Endothelial cell of umbilical vein (primary cell): Measurements from ENCODE around the gene THBS3. TPM values are rescaled to one million over a fixed set of nuclear protein-coding genes. Genes with fewer than 3 reads are reported as not detected.
"Not testable (repeated sequence)": the region's sequence is repeated elsewhere in the genome, so short reads cannot be mapped to it uniquely, and the experiment has no call there.

ENCODE experiments used
- BruUV-seq: library from RNA; stranded (reverse); fragments of 400-500 nt; replicated peaks from 2 replicates; lab custom pipeline; 2021; lab: Mats Ljungman, UMichigan
- CTCF ChIA-PET: fragments of 300-600, 350-600 bp; sonication (Branson Sonifier 250); formaldehyde crosslinking; loops from one replicate; lab custom pipeline; 2021; ENCODE audit warnings: antibody characterized with exemption, inconsistent platforms; lab: Charles Lee
- POLR2A ChIA-PET: fragments of 300-600, 350-600 bp; sonication (Branson Sonifier 250); formaldehyde crosslinking; loops from one replicate; lab custom pipeline; 2021; ENCODE audit warnings: antibody characterized with exemption, inconsistent platforms; lab: Charles Lee
- DNase-seq: peaks from one replicate; pipeline ENCODE4 v3.0.0-alpha.2; 2011; ENCODE audit warnings: low read depth, low spot score
- FAIRE-seq: peaks from 2 replicates; lab custom pipeline; 2011; peaks lifted over from hg19 to GRCh38; lab: Jason Lieb, UNC
- H2AFZ ChIP-seq: 2 replicates; pipeline ENCODE4 v1.6.0; 2012; ENCODE audit warnings: low read depth, low read length, control low read depth, inconsistent platforms
- H3K27ac ChIP-seq: 2 replicates; pipeline ENCODE4 v1.5.1; 2011; ENCODE audit warnings: low read depth, mild to moderate bottlenecking, control low read depth, low read length, moderate library complexity; ENCODE audit not compliant: insufficient read depth
- H3K27me3 ChIP-seq, 2 experiments: 2 replicates each; pipeline versions ENCODE4 v1.6.0 to v1.6.1; 2011; ENCODE audit warnings: low read length in 2 of 2, mixed read lengths in 1 of 2; ENCODE audit not compliant: control insufficient read depth in 2 of 2, insufficient read depth in 2 of 2
- H3K36me3 ChIP-seq, 2 experiments: 2 replicates in 1 of 2; 3 replicates in 1 of 2; pipeline ENCODE4 v1.5.1; 2011; ENCODE audit warnings: low read length in 2 of 2, mild to moderate bottlenecking in 1 of 2, moderate library complexity in 1 of 2; ENCODE audit not compliant: control insufficient read depth in 2 of 2, insufficient read depth in 2 of 2; ENCODE audit errors: extremely low read depth in 1 of 2
- H3K4me1 ChIP-seq: 3 replicates; pipeline ENCODE4 v1.5.1; 2011; ENCODE audit warnings: mild to moderate bottlenecking, low read length; ENCODE audit not compliant: control insufficient read depth, insufficient read depth; ENCODE audit errors: extremely low read depth
- H3K4me2 ChIP-seq: 2 replicates; pipeline ENCODE4 v1.6.1; 2011; ENCODE audit warnings: low read length, control low read depth, mixed read lengths; ENCODE audit not compliant: insufficient read depth
- H3K4me3 ChIP-seq, 3 experiments: fragments of 200-600 bp in 1 of 3; sonication (generic), shearing (Covaris generic) in 1 of 3; replicated peaks in 1 of 3; 2 replicates each; pipeline ENCODE4 v1.5.1; 2011 to 2016; ENCODE audit warnings: control low read depth in 3 of 3, low read length in 3 of 3, mild to moderate bottlenecking in 2 of 3, inconsistent platforms in 1 of 3, low read depth in 1 of 3, moderate library complexity in 1 of 3; ENCODE audit not compliant: insufficient read depth in 1 of 3
- H3K79me2 ChIP-seq: 2 replicates; pipeline ENCODE4 v1.6.0; 2012; ENCODE audit warnings: low read length, inconsistent platforms; ENCODE audit not compliant: control insufficient read depth, insufficient read depth
- H3K9ac ChIP-seq: replicated peaks from 2 replicates; pipeline ENCODE3; 2011; ENCODE audit warnings: low read length, control low read depth; ENCODE audit not compliant: insufficient read depth; ENCODE audit errors: extremely low read depth
- H3K9me1 ChIP-seq: replicated peaks from 3 replicates; pipeline ENCODE4 v1.6.0; 2011; ENCODE audit warnings: mild to moderate bottlenecking, low read length; ENCODE audit not compliant: control insufficient read depth, insufficient read depth; ENCODE audit errors: extremely low read depth
- H3K9me3 ChIP-seq: replicated peaks from 2 replicates; pipeline ENCODE4 v1.5.1; 2012; ENCODE audit warnings: low read length, inconsistent platforms; ENCODE audit not compliant: control insufficient read depth, insufficient read depth
- H4K20me1 ChIP-seq: replicated peaks from 2 replicates; pipeline ENCODE3; 2011; ENCODE audit warnings: mild to moderate bottlenecking, low read length; ENCODE audit not compliant: control insufficient read depth, insufficient read depth; ENCODE audit errors: extremely low read depth
- FOS ChIP-seq: IDR thresholded peaks from 2 replicates; pipeline ENCODE4 v1.6.1; 2011; ENCODE audit warnings: mild to moderate bottlenecking, low read length, moderate library complexity, borderline replicate concordance; ENCODE audit not compliant: insufficient read depth
- GATA2 ChIP-seq: IDR thresholded peaks from 2 replicates; pipeline ENCODE4 v1.7.0; 2011; ENCODE audit warnings: low read depth, mild to moderate bottlenecking, moderate library complexity, mixed read lengths, low read length; ENCODE audit not compliant: insufficient read length, insufficient read depth
- MAX ChIP-seq: IDR thresholded peaks from 2 replicates; pipeline ENCODE4 v1.6.1; 2011; ENCODE audit not compliant: insufficient read depth, insufficient read length
- MYC ChIP-seq: IDR thresholded peaks from one replicate; pipeline ENCODE4 v1.6.1; 2011; ENCODE audit warnings: mild to moderate bottlenecking, low read depth, low read length
- POLR2AphosphoS5 ChIP-seq: IDR thresholded peaks from 2 replicates; pipeline ENCODE4 v1.6.1; 2012; ENCODE audit warnings: low read depth, mild to moderate bottlenecking, control low read depth, low read length, moderate library complexity; ENCODE audit not compliant: insufficient read depth
- dilution Hi-C: fragments of 300-500 bp; cut with MboI; formaldehyde crosslinking; loops from one replicate; pipeline ENCODE4 v1.15.0; 2019; ENCODE audit warnings: low sequenced_read_pairs; ENCODE audit not compliant: extremely low pct_ligation_motif_present
- intact Hi-C: fragments of 100-400 bp; cut with micrococcal nuclease; formaldehyde crosslinking; loops from one replicate; pipeline ENCODE4 v1.10.0; 2022
- polyA plus RNA-seq, 4 experiments: library from polyadenylated mRNA; depleted of rRNA in 3 of 4; stranded (reverse) in 3 of 4; unstranded in 1 of 4; fragments of >200 nt; gene quantifications; 2 replicates each; pipeline versions ENCODE4 v1.2.1 to v1.2.3, GENCODE V29; 2011 to 2012; ENCODE audit warnings: missing spikeins in 1 of 4
- total RNA-seq: library from RNA; stranded (reverse); gene quantifications from 2 replicates; pipeline ENCODE4 v1.2.3, GENCODE V29; 2021

Gene THBS3
- total and polyA plus RNA-seq, 2 donors (not counting 3 experiments of a cell fraction or from before 2014, with no cell fraction given), result 23.6 to 25.7 TPM

GRCh38 chr1:155247667-155248553, 40.2 kb upstream of the THBS3 start:
- ChIA-PET POLR2A (interaction anchor here (0.6 kb wide), 1 partner anchor 23 kb away, joined by 8 read pairs; no protein-coding TSS in a partner anchor), CTCF (interaction anchor here (1.3 to 5.8 kb wide), 4 partner anchors 10 to 401 kb away, joined by 4 to 115 read pairs (median 4); partner anchors contain the start of gene RUSC1)
- FAIRE-seq, result no peak

GRCh38 chr1:155246796-155247195, 39.1 kb upstream of the THBS3 start:
- H3K9me1 ChIP-seq, FAIRE-seq, H3K4me3 ChIP-seq, H3K79me2 ChIP-seq, H3K9ac ChIP-seq, intact Hi-C loops, H3K9me3 ChIP-seq, CTCF ChIA-PET, dilution Hi-C loops, H4K20me1 ChIP-seq, BruUV-seq, H3K4me2 ChIP-seq, DNase-seq, H3K27ac ChIP-seq, H2AFZ ChIP-seq, H3K27me3 ChIP-seq: not testable (repeated sequence)
- POLR2A ChIA-PET, result interaction anchor here (0.6 kb wide), 1 partner anchor 9 kb away, joined by 4 read pairs; no protein-coding TSS in a partner anchor
- Histone ChIP-seq H3K36me3 (peaks cover 3 to 14% of the 10 kb centered on the region in 2 experiments), H3K4me1 (peaks cover 17% of the 10 kb centered on the region)

More at GRCh38 chr1:155247667-155248553, 40.2 kb upstream of the THBS3 start:
- H2AFZ ChIP-seq, result no peak overlapping the region
- no peaks in the 10 kb centered on the region for H4K20me1 ChIP-seq
- H3K27ac ChIP-seq, result no peak overlapping the region
- TF ChIP-seq POLR2AphosphoS5, result no peak
- TF ChIP-seq MYC, result no peak
- TF ChIP-seq GATA2, result no peak
- TF ChIP-seq MAX, result no peak
- no peak for TF ChIP-seq FOS
- no peaks in the 10 kb centered on the region for H3K27me3 ChIP-seq
- no peak overlapping the region for H3K4me2 ChIP-seq
- H3K9me3 ChIP-seq, result no peaks in the 10 kb centered on the region
- BruUV-seq, result no TSS peak
- H3K4me1 ChIP-seq, result peaks cover 17% of the 10 kb centered on the region
- H3K79me2 ChIP-seq, result peaks cover 7% of the 10 kb centered on the region
- DNase-seq, result no peak
- no peak overlapping the region for H3K4me3 ChIP-seq
- dilution Hi-C loops (no loop called here), intact Hi-C loops (no loop called here)
- no peak overlapping the region for H3K9ac ChIP-seq
- peaks cover 3 to 14% of the 10 kb centered on the region in 2 experiments for H3K36me3 ChIP-seq
- no peaks in the 10 kb centered on the region for H3K9me1 ChIP-seq
